ENCODE results near the gene FAM227A. TPM values are rescaled to one million over a fixed set of nuclear protein-coding genes. Genes with fewer than 3 reads are reported as not detected.

FAM227A gene
- total and polyA plus RNA-seq, 2 of the 13 experiments (the other 11 are each of a cell fraction or from before 2014, with no cell fraction given): 1.0 to 1.5 TPM

DNA sequence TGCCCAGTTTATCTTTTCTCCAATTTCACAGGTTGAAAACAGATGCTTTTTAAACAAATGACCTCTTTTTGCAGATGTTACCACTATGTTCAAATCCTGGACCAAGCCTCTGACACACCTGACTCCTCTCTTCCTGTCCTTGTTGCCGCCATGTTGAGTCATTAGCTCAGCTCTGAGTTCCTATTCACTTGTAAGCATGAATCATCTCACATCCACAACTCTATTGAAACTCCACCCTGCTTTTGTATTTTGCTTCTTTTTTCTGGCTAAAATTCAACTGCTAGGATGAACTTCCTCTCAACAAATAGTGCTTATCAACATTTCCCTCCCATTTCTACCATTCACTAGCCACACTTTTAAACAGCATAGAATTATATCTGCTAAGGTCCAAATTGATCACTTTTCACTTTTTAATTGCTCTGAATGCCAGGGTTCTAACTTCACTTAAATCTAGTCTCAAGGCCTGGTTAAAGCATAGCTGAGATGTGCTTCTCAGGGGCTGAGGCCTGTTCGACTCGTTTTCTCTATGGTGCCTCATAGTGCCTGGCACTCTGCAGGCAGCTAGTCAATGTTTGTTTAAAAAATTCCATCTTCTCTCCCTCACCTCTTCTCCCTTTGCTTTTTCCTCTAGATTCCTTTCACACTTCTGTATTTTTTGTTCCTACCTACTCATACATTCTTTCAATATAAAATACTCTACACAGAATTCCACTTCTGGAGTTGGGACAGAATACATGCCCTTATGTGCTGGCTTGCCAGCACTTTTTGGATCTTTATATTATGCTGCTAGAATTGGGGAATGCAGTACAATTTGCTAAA is 40.6 kb upstream of the FAM227A start:
- intact Hi-C loops (cut with micrococcal nuclease; ENCODE audit: unreplicated experiment): no loop called here
- no peak for FAIRE-seq
- peak; percentile 64 for DNase-seq (ENCODE audit: low spot score)
- Histone ChIP-seq H2AFZ (ENCODE audit: low read length) (no peak overlapping the region), H3K9ac (ENCODE audit: insufficient read depth, low read depth, low read length) (peak overlapping the region; percentile 46), H3K27ac (ENCODE audit: extremely low read length, insufficient read depth, low read length) (peak overlapping the region; percentile 62), H3K4me3 (replicated peaks in 1 of 3; ENCODE audit: insufficient read depth in 1 of 3, low read depth in 2 of 3, low read length in 3 of 3) (peak overlapping the region; percentile 53 to 98 (median 77)), H3K4me2 (ENCODE audit: low read depth, low read length) (peak overlapping the region; percentile 76), H3K4me1 (ENCODE audit: insufficient read depth, low read length) (peaks cover 70% of the 10 kb centered on the region), H3K36me3 (replicated peaks in 1 of 2; ENCODE audit: control insufficient read depth in 1 of 2, insufficient read depth in 2 of 2, low read length in 2 of 2) (no peaks in the 10 kb centered on the region; a peak in 1 of 5 replicates), H4K20me1 (ENCODE audit: insufficient read depth, low read length) (peaks cover 5% of the 10 kb centered on the region; the same call in 1 of the 2 replicates), H3K79me2 (ENCODE audit: insufficient read depth, low read length) (peaks cover 59% of the 10 kb centered on the region), H3K27me3 (ENCODE audit: control insufficient read depth in 1 of 2, insufficient read depth in 2 of 2, low read length in 2 of 2) (no peaks in the 10 kb centered on the region; a peak in 1 of 5 replicates), H3K9me3 (ENCODE audit: low read length) (no peaks in the 10 kb centered on the region)
- peak; percentile 64 for ATAC-seq
- in situ Hi-C loops (cut with HindIII; ENCODE audit: extremely low pct_ligation_motif_present, low pct_unique_long_range_greater_than_20kb): no loop called here
- POLR2A ChIA-PET: interaction anchor here (0.6 to 9.9 kb wide), 6 partner anchors 9 to 623 kb away, joined by 3 to 102 read pairs (median 4); partner anchors contain the start of genes GTPBP1, RPL3 and TOMM22
- CTCF ChIA-PET (ENCODE audit: low intra/inter-chr PET ratio, low total read pairs): no interaction called here
- WGBS (ENCODE audit: low lambda C conversion rate): 29% methylated on average over 3 of the region's 3 CpGs
- no TSS peak for BruUV-seq (replicated peaks)
- TF ChIP-seq NCOA5 (CRISPR knock-in tag; IDR thresholded peaks at IDR 0.05): no peak
- 0 out of 2 replicates have a peak, but pooled peaks have one; percentile 13 for TF ChIP-seq ZNF792 (CRISPR knock-in tag; IDR thresholded peaks at IDR 0.05)
- TF ChIP-seq ZNF10 (CRISPR knock-in tag; IDR thresholded peaks at IDR 0.05; ENCODE audit: borderline replicate concordance, low read depth): no peak
- no peak for TF ChIP-seq FOXA1 (IDR thresholded peaks at IDR 0.05)
- peak; percentile 31 for TF ChIP-seq FOXA1 (CRISPR knock-in tag; IDR thresholded peaks at IDR 0.05)
- TF ChIP-seq ZNF775 (CRISPR knock-in tag; IDR thresholded peaks at IDR 0.05; ENCODE audit: borderline replicate concordance): peak; percentile 99
- no peak for TF ChIP-seq SOX13 (IDR thresholded peaks at IDR 0.05)
- TF ChIP-seq SOX13 (CRISPR knock-in tag; conservative IDR thresholded peaks at IDR 0.05 in 1 of 2, IDR thresholded peaks at IDR 0.05 in 1 of 2): no peak
- TF ChIP-seq ELF3 (CRISPR knock-in tag; IDR thresholded peaks at IDR 0.05): no peak
- no peak for TF ChIP-seq CREB1 (IDR thresholded peaks at IDR 0.05)
- TF ChIP-seq CREB1 (CRISPR knock-in tag; IDR thresholded peaks at IDR 0.05): peak; percentile 43
- no peak for TF ChIP-seq KMT2B (CRISPR knock-in tag; IDR thresholded peaks at IDR 0.05)
- peak; percentile 46; the same call in 1 of the 2 replicates for TF ChIP-seq ZFY (CRISPR knock-in tag; IDR thresholded peaks at IDR 0.05)
- 0 out of 2 replicates have a peak, but pooled peaks have one; percentile 61 for TF ChIP-seq MBD4 (IDR thresholded peaks at IDR 0.05; ENCODE audit: borderline replicate concordance, low read length)
- TF ChIP-seq, protein P1, sequence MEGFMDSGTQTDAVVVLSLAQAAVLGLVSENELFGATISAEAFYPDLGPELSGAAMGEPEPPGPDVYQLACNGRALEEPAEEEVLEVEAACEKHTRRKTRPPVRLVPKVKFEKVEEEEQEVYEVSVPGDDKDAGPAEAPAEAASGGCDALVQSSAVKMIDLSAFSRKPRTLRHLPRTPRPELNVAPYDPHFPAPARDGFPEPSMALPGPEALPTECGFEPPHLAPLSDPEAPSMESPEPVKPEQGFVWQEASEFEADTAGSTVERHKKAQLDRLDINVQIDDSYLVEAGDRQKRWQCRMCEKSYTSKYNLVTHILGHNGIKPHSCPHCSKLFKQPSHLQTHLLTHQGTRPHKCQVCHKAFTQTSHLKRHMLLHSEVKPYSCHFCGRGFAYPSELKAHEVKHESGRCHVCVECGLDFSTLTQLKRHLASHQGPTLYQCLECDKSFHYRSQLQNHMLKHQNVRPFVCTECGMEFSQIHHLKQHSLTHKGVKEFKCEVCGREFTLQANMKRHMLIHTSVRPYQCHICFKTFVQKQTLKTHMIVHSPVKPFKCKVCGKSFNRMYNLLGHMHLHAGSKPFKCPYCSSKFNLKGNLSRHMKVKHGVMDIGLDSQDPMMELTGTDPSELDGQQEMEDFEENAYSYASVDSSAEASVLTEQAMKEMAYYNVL (CRISPR knock-in tag; IDR thresholded peaks at IDR 0.05; ENCODE audit: borderline replicate concordance): 0 out of 2 replicates have a peak, but pooled peaks have one; percentile 42
- TF ChIP-seq, protein P2, sequence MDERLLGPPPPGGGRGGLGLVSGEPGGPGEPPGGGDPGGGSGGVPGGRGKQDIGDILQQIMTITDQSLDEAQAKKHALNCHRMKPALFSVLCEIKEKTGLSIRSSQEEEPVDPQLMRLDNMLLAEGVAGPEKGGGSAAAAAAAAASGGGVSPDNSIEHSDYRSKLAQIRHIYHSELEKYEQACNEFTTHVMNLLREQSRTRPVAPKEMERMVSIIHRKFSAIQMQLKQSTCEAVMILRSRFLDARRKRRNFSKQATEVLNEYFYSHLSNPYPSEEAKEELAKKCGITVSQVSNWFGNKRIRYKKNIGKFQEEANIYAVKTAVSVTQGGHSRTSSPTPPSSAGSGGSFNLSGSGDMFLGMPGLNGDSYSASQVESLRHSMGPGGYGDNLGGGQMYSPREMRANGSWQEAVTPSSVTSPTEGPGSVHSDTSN (CRISPR knock-in tag; IDR thresholded peaks at IDR 0.05): no peak
- peak; percentile 75 for TF ChIP-seq FOSL2 (CRISPR knock-in tag; IDR thresholded peaks at IDR 0.05)
- no peak for TF ChIP-seq ZFP36L2 (CRISPR knock-in tag; IDR thresholded peaks at IDR 0.05)
- TF ChIP-seq ZNF652 (CRISPR knock-in tag; IDR thresholded peaks at IDR 0.05; ENCODE audit: borderline replicate concordance, low read depth): no peak

All from HepG2 (cell line).